IPS-NIHi7 (cell line): ENCODE results near the gene SMC5.
"Not testable (repeated sequence)": the region's sequence is repeated elsewhere in the genome, so short reads cannot be mapped to it uniquely, and the experiment has no call there.

Experiments used
- DNase-seq: peaks from one replicate; pipeline ENCODE4 v3.0.0; 2012; ENCODE audit warnings: mixed read lengths; ENCODE audit errors: extremely low spot score

The SMC5 gene

GRCh38 chr9:70363760-70364159 lies 105.0 kb downstream of the SMC5 start:
- no peak for DNase-seq

GRCh38 chr9:70367305-70367930 lies 108.6 kb downstream of the SMC5 start:
- DNase-seq: no peak

DNA sequence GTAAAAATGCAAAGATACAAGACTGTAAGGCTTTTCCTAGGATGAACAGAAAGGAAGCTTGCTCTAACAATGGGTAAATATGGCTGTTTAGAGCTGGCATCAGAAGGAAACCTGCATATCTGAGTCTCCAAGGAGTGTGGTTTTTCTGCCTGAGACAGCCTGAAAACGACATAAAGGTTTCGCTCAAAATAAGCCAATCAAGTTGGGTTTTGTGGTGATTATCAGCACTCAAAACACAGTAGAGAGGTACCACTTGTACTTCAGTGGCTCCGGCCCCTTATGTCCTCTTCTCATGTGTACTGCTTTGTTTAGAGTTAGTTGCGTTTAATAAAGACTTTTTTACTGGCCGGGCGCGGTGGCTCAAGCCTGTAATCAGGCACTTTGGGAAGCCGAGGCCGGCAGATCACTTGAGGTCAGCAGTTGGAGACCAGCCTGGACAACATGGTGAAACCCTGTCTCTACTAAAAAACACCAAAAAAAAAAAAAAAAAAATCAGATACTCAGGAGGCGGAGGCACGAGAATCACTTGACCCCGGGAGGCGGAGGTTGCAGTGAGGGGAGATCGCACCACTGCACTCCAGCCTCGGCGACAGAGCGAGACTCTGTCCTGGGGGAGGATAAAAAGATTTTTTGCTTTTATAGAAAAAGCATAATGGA lies 116.3 kb downstream of the SMC5 start:
- DNase-seq: no peak

DNA sequence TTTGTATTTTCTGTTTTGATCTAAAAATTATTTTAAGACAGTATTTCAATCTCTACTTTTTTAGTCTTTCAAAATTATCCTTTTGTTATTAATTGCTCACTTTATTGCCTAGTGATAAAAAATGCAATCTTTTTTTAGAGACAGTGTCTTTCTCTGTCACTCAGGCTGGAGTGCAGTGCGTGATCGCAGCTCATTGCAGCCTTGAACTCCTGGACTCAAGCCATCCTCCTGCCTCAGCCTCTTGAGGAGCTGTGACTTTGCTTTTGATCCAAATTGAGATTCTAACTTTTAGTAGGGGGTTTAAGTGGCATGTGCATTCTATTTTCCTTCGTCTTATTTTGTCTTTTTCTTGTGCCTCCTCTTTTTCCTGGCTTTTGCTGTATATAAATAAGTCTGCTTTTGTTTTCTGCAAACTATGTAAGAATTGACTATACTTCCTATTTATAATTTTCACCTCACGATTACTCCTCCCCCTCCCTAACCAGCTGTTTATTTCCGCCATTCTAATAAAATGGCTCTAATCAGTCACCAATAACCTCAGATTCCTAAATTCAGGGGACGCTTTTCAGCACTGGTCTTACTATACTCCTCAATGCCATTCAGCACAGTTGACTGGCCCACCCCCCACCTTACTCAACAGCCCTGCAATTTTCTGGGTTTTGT lies 123.4 kb downstream of the SMC5 start:
- DNase-seq: no peak

DNA sequence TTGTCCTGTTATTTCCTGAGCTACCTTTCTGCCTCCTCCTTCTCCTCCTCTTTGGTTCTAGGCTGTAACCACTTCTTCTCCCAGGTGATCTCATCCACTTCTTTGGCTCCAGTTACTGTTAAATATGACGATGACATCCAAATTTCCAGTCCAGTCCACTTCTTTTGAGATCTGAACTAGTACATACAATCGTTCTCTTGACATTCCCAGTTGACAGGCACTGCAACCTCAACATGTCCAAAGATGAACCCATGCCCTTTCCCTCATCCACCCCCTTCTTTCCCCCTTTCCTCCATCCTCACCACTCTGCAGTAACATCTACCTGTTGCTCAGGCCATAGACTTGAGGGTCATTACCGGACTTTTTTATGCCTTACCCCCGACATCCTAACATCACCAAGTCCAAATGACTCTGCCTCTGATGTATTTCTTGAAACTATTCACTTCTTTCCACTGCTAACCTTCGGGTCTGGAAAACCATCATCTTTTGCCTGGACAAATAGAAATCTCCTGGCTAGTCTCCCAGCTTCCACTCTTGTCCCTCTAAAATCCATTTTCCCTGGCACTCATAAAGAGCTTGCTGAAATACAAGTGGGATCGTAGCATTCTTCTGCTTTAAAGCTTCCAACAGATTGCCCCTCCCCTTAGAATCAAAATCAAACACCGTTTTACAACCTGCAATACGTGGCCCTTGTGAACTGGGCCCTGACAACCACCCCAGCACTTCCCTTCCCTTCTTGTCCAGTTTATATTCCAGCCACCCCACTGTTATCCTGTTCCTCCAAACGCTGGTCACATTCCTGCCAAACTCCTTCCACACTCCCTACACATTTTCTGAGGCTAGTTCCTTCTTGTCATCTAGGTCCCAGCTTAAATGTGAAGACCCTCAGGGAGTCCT lies 124.2 kb downstream of the SMC5 start:
- no peak for DNase-seq

- no peak for DNase-seq
These were observed 126.6 kb downstream of the SMC5 start for GRCh38 chr9:70385426-70385825.

- DNase-seq: no peak
These were observed 128.9 kb downstream of the SMC5 start for GRCh38 chr9:70387663-70388062.

DNA sequence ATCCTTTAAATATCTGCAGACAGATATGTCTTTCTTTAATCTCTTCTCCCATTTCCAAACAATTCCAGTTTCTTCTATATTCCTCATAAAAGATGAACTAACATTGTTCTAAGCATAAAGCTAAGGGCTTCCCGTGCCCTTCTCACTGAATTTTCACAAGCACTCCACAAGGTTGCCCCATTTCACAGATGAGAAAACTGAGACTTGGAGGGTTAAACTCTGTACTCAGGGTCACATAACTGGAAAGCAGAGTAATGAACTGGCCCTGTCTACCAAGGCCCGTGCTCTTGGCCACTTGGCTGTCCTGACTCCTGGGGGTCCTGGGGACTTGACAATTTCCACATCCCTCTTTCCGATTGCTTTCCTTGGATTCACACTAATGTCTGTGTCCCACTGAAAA lies 130.4 kb downstream of the SMC5 start:
- no peak for DNase-seq

DNA sequence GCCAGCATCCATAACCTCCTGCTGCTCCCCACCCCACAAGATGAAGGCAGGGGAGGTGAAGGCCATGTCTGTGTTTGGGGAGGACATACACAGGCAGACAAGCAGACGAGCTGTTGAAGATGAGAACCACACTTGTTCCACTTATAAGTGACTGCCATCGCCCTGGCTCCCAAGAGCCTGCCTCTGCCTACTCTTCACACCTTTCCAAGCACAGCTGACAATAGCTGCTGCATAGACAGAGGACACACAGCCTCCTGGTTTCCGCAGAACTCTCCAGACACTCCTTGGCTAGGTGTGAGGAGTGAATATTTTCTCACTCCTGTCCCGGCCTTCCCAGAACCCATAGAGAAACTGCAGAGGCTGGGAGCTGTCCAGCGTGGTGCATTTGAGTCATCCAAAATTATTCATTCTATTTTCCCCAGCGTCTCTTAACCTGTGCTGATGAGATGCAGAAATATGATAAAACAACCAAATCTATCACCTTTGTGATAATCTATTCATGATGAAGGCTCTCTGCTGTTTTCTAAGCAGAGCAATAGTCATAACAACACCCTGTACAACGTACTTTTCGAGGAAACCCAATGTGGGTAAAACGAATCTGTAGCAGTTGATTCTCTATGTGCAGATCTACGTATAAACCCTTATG lies 131.0 kb downstream of the SMC5 start:
- peak; percentile 23 for DNase-seq

DNA sequence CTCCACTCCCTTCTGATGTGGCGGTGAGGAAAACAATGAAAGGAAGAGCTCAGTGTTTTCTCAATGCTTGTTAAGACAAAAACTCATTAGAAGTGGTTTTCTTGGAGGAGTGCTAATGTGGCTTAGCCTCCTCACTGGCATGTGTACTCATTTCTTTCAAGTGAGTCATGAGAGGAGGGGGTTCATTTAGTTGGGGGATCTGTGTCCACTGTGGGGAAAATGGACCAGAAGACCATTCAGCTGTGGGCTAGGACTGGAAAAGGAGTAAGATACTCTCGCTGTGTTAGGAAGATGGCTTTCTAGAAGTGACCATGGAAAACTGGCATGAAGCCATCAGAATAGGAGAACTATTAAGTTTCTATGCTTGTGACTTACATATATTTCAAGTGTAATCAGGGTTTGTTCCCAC lies 132.2 kb downstream of the SMC5 start:
- no peak for DNase-seq

DNA sequence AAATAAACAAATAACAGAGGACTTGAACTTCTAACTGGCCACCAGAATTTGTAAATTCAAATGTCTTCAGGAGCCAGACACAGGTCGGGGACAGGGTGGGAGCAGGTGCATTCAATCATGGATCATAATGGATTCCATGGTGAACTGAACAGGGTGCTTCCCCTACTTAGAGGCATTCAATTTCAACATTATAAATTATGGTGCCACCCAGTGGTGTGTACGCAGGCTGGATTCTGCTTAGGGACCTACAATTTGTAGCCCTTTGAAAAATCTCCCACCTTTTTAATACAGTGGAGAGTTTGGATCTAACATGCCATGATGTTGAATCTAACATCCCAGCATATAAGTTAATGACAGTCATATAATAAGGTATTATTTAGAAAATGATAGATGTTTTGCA lies 133.4 kb downstream of the SMC5 start:
- DNase-seq: no peak

DNA sequence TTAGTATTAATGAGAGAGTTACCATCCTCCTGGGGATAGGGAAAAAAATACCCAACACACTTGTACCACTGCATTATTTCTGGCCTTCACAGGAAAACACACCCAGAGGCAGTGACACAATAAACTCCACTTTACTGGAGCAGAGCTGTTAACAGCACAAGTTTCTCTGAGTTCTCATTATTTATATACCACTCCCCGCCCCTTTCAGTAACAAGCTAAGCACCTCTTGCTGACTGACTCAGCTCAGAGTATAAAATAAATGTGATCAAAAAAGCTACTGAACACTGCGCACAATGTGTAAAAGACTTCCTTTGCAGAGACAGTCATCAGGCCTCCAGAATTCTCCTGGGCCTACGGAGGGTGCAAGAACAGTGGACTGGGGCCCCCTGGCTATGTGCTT lies 134.1 kb downstream of the SMC5 start:
- DNase-seq: no peak

- no peak for DNase-seq
These were observed 136.9 kb downstream of the SMC5 start for GRCh38 chr9:70395652-70396051.

DNA sequence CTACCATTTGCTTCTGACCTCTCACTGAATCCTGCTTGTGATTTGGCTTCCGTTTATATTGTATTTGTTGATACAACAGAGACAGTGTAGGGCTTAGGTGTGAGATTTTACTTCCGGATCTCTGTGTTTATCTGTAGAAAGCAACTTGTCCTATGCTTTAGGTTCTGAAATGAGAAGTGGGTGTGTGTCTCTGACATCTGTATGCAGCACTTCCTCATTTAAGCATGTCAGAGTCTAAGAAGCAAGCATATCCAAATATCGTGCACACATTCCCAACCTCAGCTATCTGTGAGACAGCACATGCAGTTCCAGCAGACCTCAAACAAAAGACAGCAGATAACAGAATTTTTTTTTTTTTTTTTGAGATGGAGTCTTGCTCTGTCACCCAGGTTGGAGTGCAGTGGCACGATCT lies 139.4 kb downstream of the SMC5 start:
- no peak for DNase-seq

GRCh38 chr9:70399141-70399540 lies 140.4 kb downstream of the SMC5 start:
- DNase-seq: no peak

GRCh38 chr9:70400107-70400892 lies 141.5 kb downstream of the SMC5 start:
- no peak for DNase-seq

GRCh38 chr9:70401241-70401640 lies 142.5 kb downstream of the SMC5 start:
- DNase-seq: not testable (repeated sequence)

DNA sequence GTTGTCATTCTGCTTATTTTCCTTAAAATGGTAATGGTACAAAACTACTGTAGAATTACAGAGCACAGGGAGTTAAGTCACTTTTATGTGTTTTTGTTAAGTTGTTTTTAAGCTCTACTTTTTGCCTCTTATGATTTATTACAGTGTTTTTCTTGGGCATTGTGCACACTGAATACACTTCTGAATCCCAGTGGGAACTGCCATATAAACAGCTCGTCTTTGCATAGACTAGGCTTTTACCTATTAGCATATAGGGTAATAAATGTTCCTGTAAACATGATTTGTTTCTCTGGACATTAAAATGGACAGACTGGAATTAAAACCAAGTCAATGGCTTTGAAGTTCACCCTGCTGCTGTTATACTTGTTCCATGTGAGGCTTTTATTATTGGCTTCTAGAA lies 143.4 kb downstream of the SMC5 start:
- no peak for DNase-seq

- DNase-seq: no peak
These were observed 144.4 kb downstream of the SMC5 start for GRCh38 chr9:70403166-70403565.

DNA sequence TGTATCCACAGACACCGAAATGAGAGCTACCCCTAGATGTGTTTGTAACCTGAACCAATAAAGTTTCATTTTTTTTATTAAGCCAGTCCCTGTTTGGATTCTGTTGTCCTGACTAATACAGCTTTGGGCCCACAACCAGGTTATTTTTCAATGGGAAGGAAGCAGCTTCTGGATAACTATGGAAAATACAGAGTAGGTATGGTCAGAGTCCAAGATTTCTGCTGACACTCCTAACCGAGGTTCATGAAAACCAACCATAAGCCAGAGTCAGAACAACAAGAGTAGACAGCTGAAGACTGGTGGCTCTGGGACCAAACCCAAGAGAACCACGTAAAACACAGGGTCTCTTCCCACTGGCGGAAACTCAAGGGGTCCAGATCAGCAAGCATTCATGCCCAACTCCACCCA lies 144.8 kb downstream of the SMC5 start:
- DNase-seq: no peak

DNA sequence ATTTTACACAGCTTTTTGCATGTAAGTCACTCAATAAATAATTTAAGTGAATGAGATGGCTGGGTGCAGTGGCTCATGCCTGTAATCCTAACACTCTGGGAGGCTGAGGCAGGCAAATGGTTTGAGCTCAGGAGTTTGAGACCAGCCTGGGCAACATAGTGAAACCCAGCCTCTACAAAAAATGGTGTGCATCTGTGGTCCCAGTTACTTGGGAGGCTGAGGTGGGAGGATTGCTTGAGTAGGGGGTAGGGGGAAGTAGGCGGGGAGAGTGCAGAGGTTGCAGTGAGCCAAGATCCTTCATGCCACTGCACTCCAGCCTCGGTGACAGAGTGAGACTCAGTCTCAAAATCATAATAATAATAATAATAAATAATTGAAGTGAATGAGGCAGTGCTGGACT lies 145.5 kb downstream of the SMC5 start:
- no peak for DNase-seq
